SK-N-SH treated with all-trans-retinoic acid at 6 μM for 48 hours (cell line): ENCODE data around the gene WDR90.

ENCODE experiments used
- ATAC-seq: fragments of 200-7000 bp; cut with Tn5 transposase; 3 replicates; pipeline ENCODE4 v1.9.1; 2020; ENCODE audit warnings: mild to moderate bottlenecking, moderate library complexity
- ARNTL ChIP-seq: fragments of 450-650 bp; formaldehyde crosslinking; IDR thresholded peaks from 2 replicates; pipeline ENCODE4 v1.5.0; 2020; ENCODE audit warnings: low read depth, mild to moderate bottlenecking, moderate library complexity, borderline replicate concordance
- CSDC2 ChIP-seq: fragments of 250-450 bp; sonication (Bioruptor Pico); IDR thresholded peaks from 2 replicates; pipeline ENCODE4 v1.5.0; 2020; ENCODE audit warnings: mild to moderate bottlenecking, moderate library complexity
- ESRRG ChIP-seq: fragments of 250-450 bp; sonication (Bioruptor Pico); IDR thresholded peaks from 2 replicates; pipeline ENCODE4 v1.6.1; 2021; ENCODE audit warnings: mild to moderate bottlenecking
- GLIS3 ChIP-seq: fragments of 250-450 bp; sonication (Bioruptor Pico); IDR thresholded peaks from 2 replicates; pipeline ENCODE4 v1.5.0; 2020; ENCODE audit warnings: mild to moderate bottlenecking, moderate library complexity
- ISL1 ChIP-seq: fragments of 250-450 bp; sonication (Bioruptor Pico); IDR thresholded peaks from 2 replicates; pipeline ENCODE4 v2.1.2; 2022; ENCODE audit warnings: mild to moderate bottlenecking, moderate library complexity
- PPARA ChIP-seq: fragments of 250-450 bp; sonication (Bioruptor Pico); IDR thresholded peaks from 2 replicates; pipeline ENCODE4 v1.5.0; 2020; ENCODE audit warnings: mild to moderate bottlenecking, borderline replicate concordance
- RARB ChIP-seq: fragments of 250-450 bp; sonication (Bioruptor Pico); IDR thresholded peaks from 2 replicates; pipeline ENCODE4 v1.8.0; 2021; ENCODE audit warnings: mild to moderate bottlenecking, moderate library complexity
- SNAI2 ChIP-seq: fragments of 250-450 bp; sonication (Bioruptor Pico); IDR thresholded peaks from 2 replicates; pipeline ENCODE4 v1.5.0; 2020; ENCODE audit warnings: mild to moderate bottlenecking, moderate library complexity
- TOX ChIP-seq: fragments of 250-450 bp; sonication (Bioruptor Pico); IDR thresholded peaks from 2 replicates; pipeline ENCODE4 v1.8.0; 2021; ENCODE audit warnings: mild to moderate bottlenecking, moderate library complexity, borderline replicate concordance
- ZC3H10 ChIP-seq: fragments of 250-450 bp; sonication (Bioruptor Pico); IDR thresholded peaks from 2 replicates; pipeline ENCODE4 v1.5.1; 2021; ENCODE audit warnings: mild to moderate bottlenecking, moderate library complexity
- ZFP3 ChIP-seq: fragments of 250-450 bp; sonication (Bioruptor Pico); IDR thresholded peaks from 2 replicates; pipeline ENCODE4 v1.5.0; 2020; ENCODE audit warnings: mild to moderate bottlenecking, moderate library complexity
- ZFP30 ChIP-seq: fragments of 450-650 bp; formaldehyde crosslinking; IDR thresholded peaks from 2 replicates; pipeline ENCODE4 v1.5.0; 2022; ENCODE audit warnings: mild to moderate bottlenecking, moderate library complexity
- ZNF565 ChIP-seq: fragments of 450-650 bp; formaldehyde crosslinking; conservative IDR thresholded peaks from 2 replicates; pipeline ENCODE4 v1.5.0; 2020; ENCODE audit warnings: low read depth, mild to moderate bottlenecking, moderate library complexity
- ZNF70 ChIP-seq: fragments of 450-650 bp; formaldehyde crosslinking; IDR thresholded peaks from 2 replicates; pipeline ENCODE4 v1.5.0; 2020; ENCODE audit warnings: mild to moderate bottlenecking, moderate library complexity
- ZNF8 ChIP-seq: fragments of 450-650 bp; formaldehyde crosslinking; IDR thresholded peaks from 2 replicates; pipeline ENCODE4 v1.5.0; 2020; ENCODE audit warnings: mild to moderate bottlenecking, moderate library complexity
- TF ChIP-seq, protein P1 (sequence below): fragments of 250-450 bp; sonication (Bioruptor Pico); IDR thresholded peaks from 2 replicates; pipeline ENCODE4 v1.5.1; 2020; ENCODE audit warnings: low read depth, mild to moderate bottlenecking, moderate library complexity
- TF ChIP-seq, protein P2 (sequence below): fragments of 250-450 bp; sonication (Bioruptor Pico); IDR thresholded peaks from 2 replicates; pipeline ENCODE4 v1.8.0; 2020; ENCODE audit warnings: mild to moderate bottlenecking, moderate library complexity, borderline replicate concordance
- TF ChIP-seq, protein P3 (sequence below): fragments of 250-450 bp; sonication (Bioruptor Pico); IDR thresholded peaks from 2 replicates; pipeline ENCODE4 v1.5.1; 2021; ENCODE audit warnings: mild to moderate bottlenecking, moderate library complexity
- TF ChIP-seq, protein P4 (sequence below): fragments of 250-450 bp; sonication (Bioruptor Pico); IDR thresholded peaks from 2 replicates; pipeline ENCODE4 v1.5.0; 2020; ENCODE audit warnings: mild to moderate bottlenecking, moderate library complexity

WDR90 gene

DNA sequence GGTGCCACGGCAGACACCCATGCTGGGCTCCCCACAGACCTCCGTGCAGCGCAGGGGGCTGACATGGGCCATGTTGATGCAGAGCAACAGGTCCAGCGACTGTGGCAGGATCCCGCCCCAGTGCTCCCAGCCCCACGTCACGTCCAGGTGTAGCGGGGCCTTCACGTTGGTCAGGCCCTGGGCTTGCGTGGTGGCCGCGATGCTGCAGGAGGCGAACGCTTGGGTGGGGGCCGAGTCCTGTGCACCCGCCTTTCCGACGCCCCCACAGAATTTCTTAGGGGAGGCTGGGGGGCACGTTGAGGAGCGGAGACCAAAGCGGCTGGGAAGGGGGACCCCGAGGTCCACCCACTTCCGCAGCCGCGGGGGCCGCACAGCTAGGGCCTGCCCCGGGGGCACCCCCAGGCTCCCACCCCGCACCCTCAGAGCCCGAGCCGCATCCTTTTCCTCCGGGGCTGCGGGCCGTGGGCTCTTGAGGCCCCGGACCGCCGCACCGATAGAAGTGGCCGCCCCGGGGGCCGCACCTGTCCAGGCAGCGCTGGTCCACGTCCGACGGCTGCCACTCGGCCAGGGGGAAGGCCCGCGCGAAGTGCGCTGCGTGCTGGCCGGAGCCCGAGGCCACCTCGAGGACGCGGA lies 13.5 kb upstream of the WDR90 start:
- TF ChIP-seq RARB (no peak), TOX (no peak), CSDC2 (CRISPR knock-in tag) (no peak), PPARA (CRISPR knock-in tag) (no peak), ZFP3 (CRISPR knock-in tag) (no peak), ESRRG (CRISPR knock-in tag) (no peak), ZNF565 (CRISPR knock-in tag) (no peak), ARNTL (CRISPR knock-in tag) (no peak), GLIS3 (CRISPR knock-in tag) (no peak), ZFP30 (CRISPR knock-in tag) (no peak), ZNF8 (no peak), ISL1 (CRISPR knock-in tag) (no peak), ZC3H10 (CRISPR knock-in tag) (no peak), ZNF70 (CRISPR knock-in tag) (no peak)
- TF ChIP-seq, protein P1, sequence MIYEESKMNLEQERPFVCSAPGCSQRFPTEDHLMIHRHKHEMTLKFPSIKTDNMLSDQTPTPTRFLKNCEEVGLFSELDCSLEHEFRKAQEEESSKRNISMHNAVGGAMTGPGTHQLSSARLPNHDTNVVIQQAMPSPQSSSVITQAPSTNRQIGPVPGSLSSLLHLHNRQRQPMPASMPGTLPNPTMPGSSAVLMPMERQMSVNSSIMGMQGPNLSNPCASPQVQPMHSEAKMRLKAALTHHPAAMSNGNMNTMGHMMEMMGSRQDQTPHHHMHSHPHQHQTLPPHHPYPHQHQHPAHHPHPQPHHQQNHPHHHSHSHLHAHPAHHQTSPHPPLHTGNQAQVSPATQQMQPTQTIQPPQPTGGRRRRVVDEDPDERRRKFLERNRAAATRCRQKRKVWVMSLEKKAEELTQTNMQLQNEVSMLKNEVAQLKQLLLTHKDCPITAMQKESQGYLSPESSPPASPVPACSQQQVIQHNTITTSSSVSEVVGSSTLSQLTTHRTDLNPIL (CRISPR knock-in tag), result no peak
- TF ChIP-seq, protein P2, sequence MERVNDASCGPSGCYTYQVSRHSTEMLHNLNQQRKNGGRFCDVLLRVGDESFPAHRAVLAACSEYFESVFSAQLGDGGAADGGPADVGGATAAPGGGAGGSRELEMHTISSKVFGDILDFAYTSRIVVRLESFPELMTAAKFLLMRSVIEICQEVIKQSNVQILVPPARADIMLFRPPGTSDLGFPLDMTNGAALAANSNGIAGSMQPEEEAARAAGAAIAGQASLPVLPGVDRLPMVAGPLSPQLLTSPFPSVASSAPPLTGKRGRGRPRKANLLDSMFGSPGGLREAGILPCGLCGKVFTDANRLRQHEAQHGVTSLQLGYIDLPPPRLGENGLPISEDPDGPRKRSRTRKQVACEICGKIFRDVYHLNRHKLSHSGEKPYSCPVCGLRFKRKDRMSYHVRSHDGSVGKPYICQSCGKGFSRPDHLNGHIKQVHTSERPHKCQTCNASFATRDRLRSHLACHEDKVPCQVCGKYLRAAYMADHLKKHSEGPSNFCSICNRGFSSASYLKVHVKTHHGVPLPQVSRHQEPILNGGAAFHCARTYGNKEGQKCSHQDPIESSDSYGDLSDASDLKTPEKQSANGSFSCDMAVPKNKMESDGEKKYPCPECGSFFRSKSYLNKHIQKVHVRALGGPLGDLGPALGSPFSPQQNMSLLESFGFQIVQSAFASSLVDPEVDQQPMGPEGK (CRISPR knock-in tag), result no peak
- ATAC-seq, result peak; percentile 0; the same call in 2 of the 3 replicates

DNA sequence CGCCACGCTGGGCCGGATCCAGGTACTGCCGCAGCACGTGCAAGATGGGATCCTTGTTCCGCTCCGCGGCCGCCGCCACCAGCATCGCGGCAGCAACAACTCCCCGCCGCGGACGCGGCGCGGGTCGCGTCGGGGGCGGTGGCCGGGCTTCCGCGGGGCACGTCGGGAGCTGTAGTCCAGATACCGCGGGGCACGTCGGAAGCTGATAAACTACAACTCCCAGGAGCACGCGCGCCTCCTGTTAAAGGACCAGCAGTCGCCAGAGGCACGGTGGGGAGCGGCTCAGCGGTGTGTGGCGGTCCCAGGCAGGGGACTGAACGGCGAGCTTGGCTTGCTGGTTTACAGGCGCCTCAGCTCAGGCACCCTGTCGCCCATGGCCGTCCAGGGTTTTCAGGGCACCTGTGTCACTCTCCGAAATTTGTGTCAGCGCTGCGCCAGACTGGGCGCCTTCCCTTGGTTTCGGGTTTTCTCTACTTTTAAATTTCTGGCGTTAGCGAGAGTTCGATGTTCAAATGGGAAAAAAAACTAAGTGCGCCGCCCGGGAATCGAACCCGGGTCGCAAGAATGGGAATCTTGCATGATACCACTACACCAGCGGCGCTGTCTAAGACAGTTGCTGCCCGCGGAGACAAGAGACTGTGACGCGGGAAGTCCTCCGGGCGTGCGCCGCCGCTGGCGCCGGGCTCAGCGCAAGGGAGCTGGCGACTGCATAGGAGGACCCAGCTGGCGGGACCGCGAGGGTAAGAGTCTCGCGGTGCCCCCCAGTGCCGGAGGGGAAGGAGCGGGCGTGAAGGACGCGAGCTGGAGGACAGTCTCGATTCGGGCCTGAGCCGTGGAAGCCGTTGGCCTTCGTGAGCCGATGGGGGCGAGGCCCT lies 12.7 kb upstream of the WDR90 start, which contains the start of gene METTL26:
METTL26 (minus strand) TSS at position 100 of the 875 bp plus-strand sequence; CDS start at position 85, 15 bp downstream.
- TF ChIP-seq RARB (0 out of 2 replicates have a peak, but pooled peaks have one; percentile 26), ZNF70 (CRISPR knock-in tag) (no peak)
- peak; percentile 88 for ATAC-seq

DNA sequence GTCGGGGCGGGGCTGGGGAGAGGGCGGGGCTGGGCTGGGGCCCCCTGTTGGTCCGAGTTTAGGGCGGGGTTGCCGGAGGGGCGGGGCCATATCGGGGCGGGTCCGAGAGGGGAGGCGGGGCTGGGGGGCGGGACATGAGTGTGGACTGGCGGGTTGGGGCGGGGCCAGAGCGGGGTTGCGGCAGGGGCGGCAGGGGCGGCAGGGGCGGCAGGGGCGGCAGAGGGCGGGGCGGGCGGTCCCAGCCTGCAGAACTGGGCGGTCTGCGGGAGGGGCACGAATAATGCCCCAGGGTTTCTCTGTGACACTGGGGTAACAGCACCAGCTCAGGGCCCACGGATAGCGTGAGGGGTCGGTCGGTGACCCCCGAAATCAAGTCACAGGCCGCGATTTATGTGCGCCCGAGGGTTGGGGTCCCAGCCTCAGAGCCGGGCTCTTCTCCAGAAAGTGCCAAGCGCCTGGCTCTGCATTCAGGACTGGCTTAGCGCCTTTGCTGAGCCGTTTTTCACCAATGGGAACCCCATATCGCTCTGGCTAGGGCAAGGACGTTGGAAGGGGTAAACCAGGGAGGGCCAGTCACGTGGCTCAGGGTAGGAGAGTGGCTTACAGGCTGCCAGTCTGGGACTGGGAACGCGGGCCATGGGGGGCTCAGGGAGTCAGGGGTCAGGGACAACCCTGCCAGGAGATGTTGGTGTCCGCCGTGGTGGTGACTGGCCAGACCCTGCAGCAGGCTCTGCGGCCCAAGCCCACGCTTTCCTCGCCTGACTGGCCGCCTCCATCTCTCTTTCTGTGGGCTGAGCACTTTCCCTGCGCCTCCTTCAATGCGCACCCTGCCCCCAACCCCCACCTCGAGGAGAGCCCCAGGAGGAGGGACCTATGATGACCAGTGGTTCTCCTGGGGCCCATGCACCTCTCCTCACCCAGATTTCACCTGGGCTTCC lies 11.8 kb upstream of the WDR90 start:
- TF ChIP-seq, protein P3, sequence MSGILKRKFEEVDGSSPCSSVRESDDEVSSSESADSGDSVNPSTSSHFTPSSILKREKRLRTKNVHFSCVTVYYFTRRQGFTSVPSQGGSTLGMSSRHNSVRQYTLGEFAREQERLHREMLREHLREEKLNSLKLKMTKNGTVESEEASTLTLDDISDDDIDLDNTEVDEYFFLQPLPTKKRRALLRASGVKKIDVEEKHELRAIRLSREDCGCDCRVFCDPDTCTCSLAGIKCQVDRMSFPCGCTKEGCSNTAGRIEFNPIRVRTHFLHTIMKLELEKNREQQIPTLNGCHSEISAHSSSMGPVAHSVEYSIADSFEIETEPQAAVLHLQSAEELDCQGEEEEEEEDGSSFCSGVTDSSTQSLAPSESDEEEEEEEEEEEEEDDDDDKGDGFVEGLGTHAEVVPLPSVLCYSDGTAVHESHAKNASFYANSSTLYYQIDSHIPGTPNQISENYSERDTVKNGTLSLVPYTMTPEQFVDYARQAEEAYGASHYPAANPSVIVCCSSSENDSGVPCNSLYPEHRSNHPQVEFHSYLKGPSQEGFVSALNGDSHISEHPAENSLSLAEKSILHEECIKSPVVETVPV (CRISPR knock-in tag), result no peak
- no peak for TF ChIP-seq CSDC2 (CRISPR knock-in tag)
- no peak for TF ChIP-seq ZNF565 (CRISPR knock-in tag)
- TF ChIP-seq, protein P1 (CRISPR knock-in tag), result no peak
- TF ChIP-seq TOX, result no peak
- TF ChIP-seq, protein P4, sequence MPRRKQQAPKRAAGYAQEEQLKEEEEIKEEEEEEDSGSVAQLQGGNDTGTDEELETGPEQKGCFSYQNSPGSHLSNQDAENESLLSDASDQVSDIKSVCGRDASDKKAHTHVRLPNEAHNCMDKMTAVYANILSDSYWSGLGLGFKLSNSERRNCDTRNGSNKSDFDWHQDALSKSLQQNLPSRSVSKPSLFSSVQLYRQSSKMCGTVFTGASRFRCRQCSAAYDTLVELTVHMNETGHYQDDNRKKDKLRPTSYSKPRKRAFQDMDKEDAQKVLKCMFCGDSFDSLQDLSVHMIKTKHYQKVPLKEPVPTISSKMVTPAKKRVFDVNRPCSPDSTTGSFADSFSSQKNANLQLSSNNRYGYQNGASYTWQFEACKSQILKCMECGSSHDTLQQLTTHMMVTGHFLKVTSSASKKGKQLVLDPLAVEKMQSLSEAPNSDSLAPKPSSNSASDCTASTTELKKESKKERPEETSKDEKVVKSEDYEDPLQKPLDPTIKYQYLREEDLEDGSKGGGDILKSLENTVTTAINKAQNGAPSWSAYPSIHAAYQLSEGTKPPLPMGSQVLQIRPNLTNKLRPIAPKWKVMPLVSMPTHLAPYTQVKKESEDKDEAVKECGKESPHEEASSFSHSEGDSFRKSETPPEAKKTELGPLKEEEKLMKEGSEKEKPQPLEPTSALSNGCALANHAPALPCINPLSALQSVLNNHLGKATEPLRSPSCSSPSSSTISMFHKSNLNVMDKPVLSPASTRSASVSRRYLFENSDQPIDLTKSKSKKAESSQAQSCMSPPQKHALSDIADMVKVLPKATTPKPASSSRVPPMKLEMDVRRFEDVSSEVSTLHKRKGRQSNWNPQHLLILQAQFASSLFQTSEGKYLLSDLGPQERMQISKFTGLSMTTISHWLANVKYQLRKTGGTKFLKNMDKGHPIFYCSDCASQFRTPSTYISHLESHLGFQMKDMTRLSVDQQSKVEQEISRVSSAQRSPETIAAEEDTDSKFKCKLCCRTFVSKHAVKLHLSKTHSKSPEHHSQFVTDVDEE (CRISPR knock-in tag), result no peak
- no peak for TF ChIP-seq GLIS3 (CRISPR knock-in tag)
- TF ChIP-seq SNAI2 (CRISPR knock-in tag), result no peak
- TF ChIP-seq ZNF8, result no peak
- TF ChIP-seq ESRRG (CRISPR knock-in tag), result no peak
- TF ChIP-seq ISL1 (CRISPR knock-in tag), result no peak
- no peak for ATAC-seq
